H9 (cell line): ENCODE measurements around the gene TARS2. TPM values are rescaled to one million over a fixed set of nuclear protein-coding genes. Genes with fewer than 3 reads are reported as not detected.

Experiments used
- DNase-seq: peaks from one replicate; pipeline ENCODE4 v3.0.0-alpha.2; 2017
- H2AFZ ChIP-seq: one replicate; pipeline ENCODE4 v1.6.1; 2013; ENCODE audit warnings: mild to moderate bottlenecking, low read length, control low read depth, moderate library complexity
- H2AK5ac ChIP-seq: 2 replicates; pipeline ENCODE4 v1.6.1; 2013; ENCODE audit warnings: low read length, control low read depth, mixed read lengths; ENCODE audit not compliant: insufficient read length
- H2BK120ac ChIP-seq: one replicate; pipeline ENCODE4 v1.6.1; 2013; ENCODE audit warnings: low read depth, mild to moderate bottlenecking, low read length, control low read depth, inconsistent platforms; ENCODE audit not compliant: poor library complexity, severe bottlenecking
- H2BK12ac ChIP-seq: 2 replicates; pipeline ENCODE4 v1.6.1; 2013; ENCODE audit warnings: low read length, control low read depth, mixed read lengths, low read depth; ENCODE audit not compliant: insufficient read length
- H2BK15ac ChIP-seq: 2 replicates; pipeline ENCODE4 v1.6.1; 2013; ENCODE audit warnings: low read depth, low read length, control low read depth
- H2BK20ac ChIP-seq: one replicate; pipeline ENCODE4 v1.6.1; 2013; ENCODE audit warnings: low read depth, mild to moderate bottlenecking, low read length, control low read depth, inconsistent platforms; ENCODE audit not compliant: poor library complexity, severe bottlenecking
- H2BK5ac ChIP-seq: 2 replicates; pipeline ENCODE4 v1.6.1; 2013; ENCODE audit warnings: low read length, control low read depth, mixed read lengths; ENCODE audit not compliant: insufficient read length
- H3K14ac ChIP-seq: 2 replicates; pipeline ENCODE4 v1.6.1; 2013; ENCODE audit warnings: low read length, control low read depth; ENCODE audit not compliant: insufficient read depth
- H3K18ac ChIP-seq: 2 replicates; pipeline ENCODE4 v1.6.1; 2013; ENCODE audit warnings: low read depth, mild to moderate bottlenecking, mixed read lengths, low read length, control low read depth; ENCODE audit not compliant: insufficient read length
- H3K23ac ChIP-seq: 2 replicates; pipeline ENCODE4 v1.6.1; 2013; ENCODE audit warnings: low read length, control low read depth, mixed read lengths, low read depth; ENCODE audit not compliant: insufficient read length
- H3K23me2 ChIP-seq: 2 replicates; pipeline ENCODE4 v1.6.1; 2013; ENCODE audit warnings: low read depth, mild to moderate bottlenecking, mixed read lengths, low read length, control low read depth; ENCODE audit not compliant: insufficient read length, poor library complexity, severe bottlenecking
- H3K27ac ChIP-seq: 2 replicates; pipeline ENCODE4 v1.5.1; 2013; ENCODE audit warnings: low read length, control low read depth, mixed read lengths, low read depth; ENCODE audit not compliant: insufficient read length
- H3K27me3 ChIP-seq: 2 replicates; pipeline ENCODE4 v1.6.1; 2013; ENCODE audit warnings: low read length, control low read depth, inconsistent platforms; ENCODE audit not compliant: insufficient read depth
- H3K4ac ChIP-seq: 2 replicates; pipeline ENCODE4 v1.6.1; 2013; ENCODE audit warnings: low read depth, mild to moderate bottlenecking, control low read depth, inconsistent platforms, low read length, moderate library complexity
- H3K4me1 ChIP-seq: 2 replicates; pipeline ENCODE4 v1.6.1; 2013; ENCODE audit warnings: low read length, control low read depth, inconsistent platforms; ENCODE audit not compliant: insufficient read depth
- H3K4me2 ChIP-seq: 2 replicates; pipeline ENCODE4 v1.6.1; 2013; ENCODE audit warnings: low read length, control low read depth, mixed read lengths; ENCODE audit not compliant: insufficient read length, insufficient read depth
- H3K56ac ChIP-seq: 2 replicates; pipeline ENCODE4 v1.6.1; 2013; ENCODE audit warnings: low read depth, mild to moderate bottlenecking, mixed read lengths, low read length, control low read depth; ENCODE audit not compliant: insufficient read length
- H3K79me1 ChIP-seq: 2 replicates; pipeline ENCODE4 v1.6.1; 2013; ENCODE audit warnings: low read depth, mild to moderate bottlenecking, moderate library complexity, low read length, control low read depth, inconsistent platforms; ENCODE audit not compliant: insufficient read depth, poor library complexity, severe bottlenecking
- H3K79me2 ChIP-seq: 2 replicates; pipeline ENCODE4 v1.6.1; 2013; ENCODE audit warnings: low read length, control low read depth, inconsistent platforms; ENCODE audit not compliant: insufficient read depth
- H3K9ac ChIP-seq: 2 replicates; pipeline ENCODE4 v1.6.1; 2013; ENCODE audit warnings: low read length, control low read depth, mixed read lengths; ENCODE audit not compliant: insufficient read length; ENCODE audit errors: extremely low read depth
- H3K9me3 ChIP-seq: one replicate; pipeline ENCODE4 v1.6.1; 2013; ENCODE audit warnings: low read depth, low read length, inconsistent platforms; ENCODE audit not compliant: control insufficient read depth
- H3T11ph ChIP-seq: one replicate; pipeline ENCODE4 v1.6.1; 2013; ENCODE audit warnings: mild to moderate bottlenecking, low read length, control low read depth, inconsistent platforms
- H4K20me1 ChIP-seq: one replicate; pipeline ENCODE4 v1.6.1; 2013; ENCODE audit not compliant: control insufficient read depth, insufficient read length, insufficient read depth
- H4K5ac ChIP-seq: 2 replicates; pipeline ENCODE4 v1.6.1; 2013; ENCODE audit warnings: low read depth, mild to moderate bottlenecking, mixed read lengths, low read length, control low read depth; ENCODE audit not compliant: insufficient read length
- H4K8ac ChIP-seq: replicated peaks from 2 replicates; pipeline ENCODE4 v1.6.1; 2013; ENCODE audit warnings: low read length, control low read depth, mixed read lengths, low read depth; ENCODE audit not compliant: insufficient read length
- H4K91ac ChIP-seq: 2 replicates; pipeline ENCODE4 v1.6.1; 2013; ENCODE audit warnings: low read depth, mild to moderate bottlenecking, moderate library complexity, mixed read lengths, low read length, control low read depth; ENCODE audit not compliant: insufficient read length
- H3K27ac Mint-ChIP-seq, 3 experiments: 2 replicates in 2 of 3; 3 replicates in 1 of 3; pipeline ENCODE4 v1.8.0; 2020 to 2021; ENCODE audit warnings: mixed read lengths in 3 of 3, mild to moderate bottlenecking in 1 of 3, moderate library complexity in 1 of 3
- H3K27me3 Mint-ChIP-seq: 2 replicates; pipeline ENCODE4 v1.8.0; 2021; ENCODE audit warnings: low read depth, mild to moderate bottlenecking, moderate library complexity, mixed read lengths
- H3K36me3 Mint-ChIP-seq, 3 experiments: 2 replicates in 2 of 3; 3 replicates in 1 of 3; pipeline ENCODE4 v1.8.0; 2020 to 2021; ENCODE audit warnings: low read depth in 3 of 3, mixed read lengths in 3 of 3; ENCODE audit not compliant: insufficient read depth in 1 of 3
- H3K4me1 Mint-ChIP-seq, 2 experiments: 2 replicates each; pipeline ENCODE4 v1.8.0; 2020; ENCODE audit warnings: mixed read lengths in 2 of 2
- H3K4me3 Mint-ChIP-seq, 2 experiments: 2 replicates in 1 of 2; 3 replicates in 1 of 2; pipeline ENCODE4 v1.8.0; 2020 to 2021; ENCODE audit warnings: mild to moderate bottlenecking in 2 of 2, mixed read lengths in 2 of 2, moderate library complexity in 1 of 2
- H3K9me3 Mint-ChIP-seq, 2 experiments: 2 replicates in 1 of 2; 3 replicates in 1 of 2; pipeline ENCODE4 v1.8.0; 2020; ENCODE audit warnings: mild to moderate bottlenecking in 2 of 2, mixed read lengths in 2 of 2, moderate library complexity in 1 of 2
- WGBS: extraction: QIAGEN DNeasy Blood & Tissue Kit; methylation state at CpG from one replicate; pipeline ENCODE4 v1.1.7; 2013; ENCODE audit warnings: missing lambda C conversion rate, low lambda C conversion rate, mixed read lengths; ENCODE audit not compliant: insufficient read length; ENCODE audit errors: extremely low coverage; 5-methylcytosine and 5-hydroxymethylcytosine counted together
- total RNA-seq: library from RNA; stranded (reverse); gene quantifications from 2 replicates; pipeline ENCODE4 v1.2.1, GENCODE V29; 2021
- TF ChIP-seq, protein P1 (sequence below): fragments of 200-600 bp; sonication (generic); conservative IDR thresholded peaks from 3 replicates; pipeline ENCODE4 v1.8.0; 2021; ENCODE audit warnings: antibody characterized with exemption, mild to moderate bottlenecking

Gene TARS2
- total RNA-seq, 1 experiment from 2014 or later, result 36.5 TPM

DNA sequence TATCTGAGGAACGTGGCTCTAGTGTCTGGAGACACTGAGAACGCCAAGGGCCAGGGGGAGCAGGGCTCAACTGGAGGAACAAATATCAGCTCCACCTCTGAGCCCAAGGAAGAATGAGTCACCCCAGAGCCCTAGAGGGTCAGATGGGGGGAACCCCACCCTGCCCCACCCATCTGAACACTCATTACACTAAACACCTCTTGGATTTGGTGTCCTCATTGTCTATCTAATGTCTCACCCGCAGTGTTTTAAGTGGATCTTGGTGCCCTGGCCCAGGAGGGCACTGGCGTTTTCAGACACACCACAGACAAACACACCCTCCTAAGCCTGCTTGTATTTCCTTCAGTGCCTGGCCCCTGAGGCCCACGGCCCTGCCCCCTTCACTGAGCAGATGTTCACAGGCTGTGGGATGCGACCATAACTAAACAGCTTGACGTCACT lies 26.2 kb downstream of the TARS2 start:
- H4K5ac ChIP-seq, result no peak overlapping the region
- WGBS, result no CpG with 5 or more reads among the region's 7 CpGs
- peaks cover 12% of the 10 kb centered on the region for H3K23me2 ChIP-seq
- no peaks in the 10 kb centered on the region for H3K79me2 ChIP-seq
- no peak overlapping the region for H4K91ac ChIP-seq
- H4K8ac ChIP-seq, result no peak overlapping the region
- no peaks in the 10 kb centered on the region for H3K79me1 ChIP-seq
- no peak overlapping the region for H3K4me2 ChIP-seq
- H4K20me1 ChIP-seq, result peaks cover 2% of the 10 kb centered on the region
- H3K18ac ChIP-seq, result no peak overlapping the region
- no peak overlapping the region for H3K9ac ChIP-seq
- no peak overlapping the region for H2BK20ac ChIP-seq
- no peaks in the 10 kb centered on the region for H3K9me3 Mint-ChIP-seq
- H3K9me3 ChIP-seq, result no peaks in the 10 kb centered on the region
- peaks cover 1% of the 10 kb centered on the region; the same call in 1 of the 2 replicates for H3K27me3 Mint-ChIP-seq
- H2BK5ac ChIP-seq, result no peak overlapping the region
- no peak overlapping the region for H2AK5ac ChIP-seq
- no peak overlapping the region for H3K14ac ChIP-seq
- H2BK12ac ChIP-seq, result no peak overlapping the region
- H3K23ac ChIP-seq, result no peak overlapping the region
- no peak overlapping the region for H2AFZ ChIP-seq
- no peaks in the 10 kb centered on the region for H3K27me3 ChIP-seq
- DNase-seq, result no peak
- no peak overlapping the region for H3K27ac ChIP-seq
- peaks cover 0 to 11% (median 0%) of the 10 kb centered on the region in 3 experiments; a peak in 4 of 7 replicates for H3K36me3 Mint-ChIP-seq
- H3K4me1 Mint-ChIP-seq, result peaks cover 9 to 15% of the 10 kb centered on the region in 2 experiments
- H3K4me3 Mint-ChIP-seq, result no peak overlapping the region
- peaks cover 2% of the 10 kb centered on the region; the same call in 1 of the 2 replicates for H3K4me1 ChIP-seq
- no peak overlapping the region for H3K4ac ChIP-seq
- H2BK120ac ChIP-seq, result no peak overlapping the region
- no peak overlapping the region for H3T11ph ChIP-seq
- no peak overlapping the region for H3K56ac ChIP-seq
- TF ChIP-seq, protein P1, sequence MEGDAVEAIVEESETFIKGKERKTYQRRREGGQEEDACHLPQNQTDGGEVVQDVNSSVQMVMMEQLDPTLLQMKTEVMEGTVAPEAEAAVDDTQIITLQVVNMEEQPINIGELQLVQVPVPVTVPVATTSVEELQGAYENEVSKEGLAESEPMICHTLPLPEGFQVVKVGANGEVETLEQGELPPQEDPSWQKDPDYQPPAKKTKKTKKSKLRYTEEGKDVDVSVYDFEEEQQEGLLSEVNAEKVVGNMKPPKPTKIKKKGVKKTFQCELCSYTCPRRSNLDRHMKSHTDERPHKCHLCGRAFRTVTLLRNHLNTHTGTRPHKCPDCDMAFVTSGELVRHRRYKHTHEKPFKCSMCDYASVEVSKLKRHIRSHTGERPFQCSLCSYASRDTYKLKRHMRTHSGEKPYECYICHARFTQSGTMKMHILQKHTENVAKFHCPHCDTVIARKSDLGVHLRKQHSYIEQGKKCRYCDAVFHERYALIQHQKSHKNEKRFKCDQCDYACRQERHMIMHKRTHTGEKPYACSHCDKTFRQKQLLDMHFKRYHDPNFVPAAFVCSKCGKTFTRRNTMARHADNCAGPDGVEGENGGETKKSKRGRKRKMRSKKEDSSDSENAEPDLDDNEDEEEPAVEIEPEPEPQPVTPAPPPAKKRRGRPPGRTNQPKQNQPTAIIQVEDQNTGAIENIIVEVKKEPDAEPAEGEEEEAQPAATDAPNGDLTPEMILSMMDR, result no peak
- no peak overlapping the region for H2BK15ac ChIP-seq
- H3K27ac Mint-ChIP-seq, result no peak overlapping the region
